ENCODE data around the gene STUM.

Gene STUM

GRCh38 chr1:226644541-226645176 lies 96.1 kb downstream of the STUM start:
- TF ChIP-seq ZFX (IDR thresholded peaks at IDR 0.05) = no peak
- TF ChIP-seq CTCF (conservative IDR thresholded peaks at IDR 0.05) = no peak
- H3K27ac ChIP-seq = no peak overlapping the region

GRCh38 chr1:226645279-226645976 lies 96.9 kb downstream of the STUM start:
- no peak for TF ChIP-seq CTCF (conservative IDR thresholded peaks at IDR 0.05)
- TF ChIP-seq ZFX (IDR thresholded peaks at IDR 0.05) = no peak
- H3K27ac ChIP-seq = no peak overlapping the region

DNA sequence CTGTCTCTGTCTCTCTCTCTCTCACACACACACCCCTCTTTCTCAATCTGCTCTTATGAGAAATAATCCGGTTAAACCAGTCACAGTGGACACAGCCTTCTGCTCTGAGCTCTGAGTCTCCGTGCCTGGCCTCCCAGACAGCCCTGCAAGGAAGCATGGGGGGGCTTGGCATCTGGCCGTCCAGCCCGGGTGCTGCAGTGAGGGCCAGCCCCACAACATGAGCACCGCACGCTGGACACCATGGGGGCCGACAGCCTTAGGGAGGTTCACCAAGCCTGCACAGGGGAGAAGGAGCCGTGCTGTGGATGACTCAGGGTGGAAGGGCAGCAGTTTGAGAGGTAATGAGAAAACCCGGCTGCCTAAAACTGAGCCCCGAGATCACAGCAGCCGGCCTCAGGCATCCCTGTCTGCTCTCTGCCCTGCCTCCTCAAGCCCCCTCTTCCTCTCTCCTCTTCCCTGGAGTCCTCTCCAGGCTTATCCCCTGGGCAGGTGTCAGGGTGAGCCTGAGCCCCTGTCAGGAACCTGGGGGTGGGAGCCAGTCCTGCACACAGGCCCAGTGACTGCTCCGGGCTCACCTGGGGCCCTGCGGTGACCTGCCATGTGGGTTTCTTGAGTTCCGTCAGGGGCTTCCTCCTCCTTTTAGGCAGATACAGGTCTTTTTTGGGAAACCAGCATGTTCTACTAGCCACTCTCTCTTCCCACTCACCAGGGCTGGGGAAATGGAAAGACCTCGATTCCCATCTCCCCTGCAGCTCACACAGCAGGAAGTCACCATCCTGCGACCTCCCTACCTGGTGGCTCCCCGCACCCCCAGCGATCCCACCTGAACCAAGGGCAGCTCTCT lies 97.7 kb downstream of the STUM start:
- H3K27ac ChIP-seq = no peak overlapping the region
- TF ChIP-seq ZFX (IDR thresholded peaks at IDR 0.05) (no peak), CTCF (conservative IDR thresholded peaks at IDR 0.05) (no peak)

DNA sequence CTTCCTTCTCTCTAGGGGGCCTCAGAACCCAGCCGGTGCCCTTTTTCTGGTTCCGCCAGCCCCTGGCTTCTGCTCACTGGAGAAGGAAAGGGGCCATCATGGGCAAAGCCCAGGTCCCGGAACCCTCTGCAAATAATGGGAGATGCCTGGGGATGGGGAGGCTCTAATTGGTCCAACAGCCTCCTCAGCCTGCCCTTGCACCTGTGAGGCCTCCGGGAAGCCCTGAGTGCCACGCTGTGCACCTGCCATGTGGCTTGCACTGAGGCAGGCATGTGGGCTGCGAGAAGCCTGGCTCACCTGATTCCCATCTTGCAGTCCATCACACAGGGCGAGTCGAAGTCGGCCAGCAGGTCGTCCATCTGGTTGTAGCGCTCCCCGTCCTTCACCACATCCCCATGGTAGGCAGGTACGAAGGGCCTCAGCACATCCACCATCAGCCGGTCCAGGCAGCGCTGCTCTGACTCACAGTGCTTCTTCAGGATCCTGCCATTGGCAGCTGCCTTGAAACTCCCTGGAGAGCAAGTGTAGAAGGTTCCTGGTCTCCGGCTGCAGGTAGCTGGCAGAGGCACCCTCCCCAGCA lies 98.4 kb downstream of the STUM start:
- TF ChIP-seq CTCF (conservative IDR thresholded peaks at IDR 0.05) = no peak
- no peak for TF ChIP-seq ZFX (IDR thresholded peaks at IDR 0.05)
- H3K27ac ChIP-seq = no peak overlapping the region

DNA sequence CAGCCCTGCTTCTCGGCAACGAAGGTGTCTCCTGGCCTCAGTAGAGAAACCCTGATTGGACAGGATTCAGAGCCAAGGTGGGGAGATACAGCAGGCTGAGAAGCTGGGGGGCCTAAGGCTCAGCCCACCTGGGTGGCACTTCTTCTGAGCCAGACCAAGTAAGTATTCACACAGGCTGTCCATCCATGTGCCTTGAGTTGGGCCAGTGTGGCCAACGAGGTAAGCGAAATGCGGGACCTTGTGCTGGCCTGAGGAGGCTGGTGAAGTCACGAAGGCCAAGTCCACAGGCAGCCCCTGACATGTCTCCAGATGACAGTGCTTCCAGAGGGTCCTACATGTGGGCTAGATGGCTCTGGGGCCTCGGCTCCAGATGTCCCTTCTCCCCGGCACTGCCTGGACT lies 99.2 kb downstream of the STUM start:
- no peak for TF ChIP-seq ZFX (IDR thresholded peaks at IDR 0.05)
- TF ChIP-seq CTCF (conservative IDR thresholded peaks at IDR 0.05) = no peak
- no peak overlapping the region for H3K27ac ChIP-seq

DNA sequence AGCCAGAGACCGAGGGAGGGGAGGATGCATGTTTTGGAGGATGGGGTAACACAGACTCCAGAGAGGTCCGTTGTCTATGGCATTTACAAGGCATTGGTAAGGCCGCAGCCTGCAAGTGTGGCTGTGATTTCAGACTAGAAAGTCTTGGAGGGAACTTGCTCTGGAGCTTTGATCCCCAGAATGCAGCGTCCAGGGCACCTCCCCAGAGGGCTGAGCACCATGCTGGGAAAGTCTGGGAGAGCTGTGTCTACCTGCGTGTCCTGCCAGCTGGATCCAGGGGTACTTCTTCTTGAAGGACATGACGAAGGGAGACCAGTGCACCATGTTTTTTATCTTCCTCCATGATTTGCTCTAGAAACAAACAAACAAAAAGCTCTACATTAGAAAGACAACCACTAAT lies 99.9 kb downstream of the STUM start:
- TF ChIP-seq CTCF (conservative IDR thresholded peaks at IDR 0.05) = no peak
- TF ChIP-seq ZFX (IDR thresholded peaks at IDR 0.05) = no peak
- no peak overlapping the region for H3K27ac ChIP-seq
